Subcutaneous adipose tissue (tissue), 4 donors: ENCODE results near the gene ANKS1B. TPM values are rescaled to one million over a fixed set of nuclear protein-coding genes. Genes with fewer than 3 reads are reported as not detected.

Source experiments
- total RNA-seq, 4 donors: library from RNA; depleted of rRNA; stranded (reverse); fragments of >200 nt; gene quantifications; one replicate each; pipeline ENCODE4 v1.1.0, GENCODE V29; 2016
- TF ChIP-seq, protein P1 (sequence below): fragments of 450-650 bp; IDR thresholded peaks from one replicate; pipeline ENCODE4 v1.5.1; 2016; ENCODE audit warnings: low read depth, mild to moderate bottlenecking, control low read depth, antibody characterized with exemption, moderate library complexity

Gene ANKS1B
- total RNA-seq, 4 donors from 2014 or later: 4.5 to 15.4 (median 10.1) TPM

DNA sequence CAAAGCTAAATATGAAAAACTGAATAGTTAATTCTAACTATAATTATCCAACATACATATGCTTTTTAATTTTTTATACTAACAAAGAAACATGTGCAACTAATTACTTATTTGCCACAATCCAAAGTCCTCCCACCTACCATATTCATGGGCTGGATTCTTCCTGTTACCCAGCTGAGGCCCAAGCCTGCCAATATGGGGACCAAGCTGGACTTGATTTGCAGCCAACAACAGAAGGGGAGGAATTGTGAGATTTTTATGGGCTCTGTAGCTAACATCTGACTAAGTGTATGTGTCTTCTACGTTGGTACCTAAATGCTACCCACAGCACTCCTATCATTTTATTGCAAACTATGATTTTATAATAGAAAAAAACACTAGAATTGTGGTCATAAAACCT lies 13.1 kb upstream of the ANKS1B start:
- TF ChIP-seq, protein P1, sequence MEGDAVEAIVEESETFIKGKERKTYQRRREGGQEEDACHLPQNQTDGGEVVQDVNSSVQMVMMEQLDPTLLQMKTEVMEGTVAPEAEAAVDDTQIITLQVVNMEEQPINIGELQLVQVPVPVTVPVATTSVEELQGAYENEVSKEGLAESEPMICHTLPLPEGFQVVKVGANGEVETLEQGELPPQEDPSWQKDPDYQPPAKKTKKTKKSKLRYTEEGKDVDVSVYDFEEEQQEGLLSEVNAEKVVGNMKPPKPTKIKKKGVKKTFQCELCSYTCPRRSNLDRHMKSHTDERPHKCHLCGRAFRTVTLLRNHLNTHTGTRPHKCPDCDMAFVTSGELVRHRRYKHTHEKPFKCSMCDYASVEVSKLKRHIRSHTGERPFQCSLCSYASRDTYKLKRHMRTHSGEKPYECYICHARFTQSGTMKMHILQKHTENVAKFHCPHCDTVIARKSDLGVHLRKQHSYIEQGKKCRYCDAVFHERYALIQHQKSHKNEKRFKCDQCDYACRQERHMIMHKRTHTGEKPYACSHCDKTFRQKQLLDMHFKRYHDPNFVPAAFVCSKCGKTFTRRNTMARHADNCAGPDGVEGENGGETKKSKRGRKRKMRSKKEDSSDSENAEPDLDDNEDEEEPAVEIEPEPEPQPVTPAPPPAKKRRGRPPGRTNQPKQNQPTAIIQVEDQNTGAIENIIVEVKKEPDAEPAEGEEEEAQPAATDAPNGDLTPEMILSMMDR: no peak

- TF ChIP-seq, protein P1: no peak
Measured at GRCh38 chr12:99996095-99996494, 11.4 kb upstream of the ANKS1B start.

DNA sequence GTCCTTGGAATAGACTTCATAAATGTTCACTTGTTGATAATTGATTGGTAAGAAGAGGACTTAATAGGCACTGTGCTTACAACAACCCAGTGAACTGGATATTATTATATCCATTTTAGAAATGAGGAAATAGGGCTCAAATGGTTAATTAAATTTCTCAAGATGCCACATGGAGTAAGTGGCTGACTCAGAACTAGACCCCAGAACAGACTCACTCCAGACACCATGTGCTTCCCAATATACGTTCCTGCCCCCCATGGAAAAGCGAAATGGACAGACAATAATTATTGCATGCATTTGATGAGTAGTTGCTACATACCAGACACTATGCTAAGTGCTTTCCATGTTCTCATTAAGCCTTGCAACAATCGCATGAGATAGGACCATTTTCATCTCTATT lies 895 bp upstream of the ANKS1B start:
- TF ChIP-seq, protein P1: no peak

DNA sequence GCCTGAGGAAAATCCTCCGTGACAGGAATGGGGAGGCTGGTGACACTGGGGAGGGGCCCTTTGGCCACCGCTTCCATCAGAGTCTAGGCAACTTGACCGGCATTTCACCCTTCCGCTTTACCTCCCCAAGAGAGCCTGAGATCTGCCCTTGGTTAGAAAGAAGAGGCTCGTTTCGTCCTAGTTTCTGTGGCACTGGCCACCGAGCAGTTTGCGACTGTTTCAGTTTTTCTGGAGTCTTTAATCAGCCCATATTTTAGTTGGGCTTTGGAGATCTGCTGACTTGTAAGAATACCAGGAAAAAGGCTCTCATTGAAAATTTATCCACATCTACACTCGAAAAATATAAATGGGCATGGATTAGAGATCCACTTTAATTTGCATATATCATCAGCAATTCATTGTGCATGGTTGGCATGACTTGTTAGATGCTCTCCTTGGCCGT lies 414 bp upstream of the ANKS1B start:
- TF ChIP-seq, protein P1: no peak

- TF ChIP-seq, protein P1: no peak
Measured at GRCh38 chr12:99983456-99984258, 1.1 kb downstream of the ANKS1B start.

- TF ChIP-seq, protein P1: no peak
Measured at GRCh38 chr12:99981639-99982190, 3.0 kb downstream of the ANKS1B start.

GRCh38 chr12:99979471-99979870 lies 5.3 kb downstream of the ANKS1B start:
- TF ChIP-seq, protein P1: no peak
